HL-60 (cell line): Measurements from ENCODE around the gene OSBP2.

Experiments
- DNase-seq, 2 experiments: peaks; one replicate each; pipeline ENCODE4 v3.0.0-alpha.2; 2010 to 2020; ENCODE audit warnings: low read depth in 1 of 2, low spot score in 1 of 2
- H3K27ac ChIP-seq: fragments of 250-450 bp; sonication (Bioruptor Pico); replicated peaks from 2 replicates; pipeline ENCODE4 v1.5.1; 2020; ENCODE audit warnings: mild to moderate bottlenecking, moderate library complexity
- H3K27me3 ChIP-seq: fragments of 250-450 bp; sonication (Bioruptor Pico); 2 replicates; pipeline ENCODE4 v1.5.1; 2021; ENCODE audit warnings: mild to moderate bottlenecking, moderate library complexity; ENCODE audit not compliant: insufficient read depth, poor library complexity, severe bottlenecking
- H3K4me3 ChIP-seq: replicated peaks from 2 replicates; pipeline ENCODE4 v1.5.1; 2011; ENCODE audit warnings: mild to moderate bottlenecking, control low read depth, low read length; ENCODE audit not compliant: insufficient read depth
- CTCF ChIP-seq: IDR thresholded peaks from one replicate; pipeline ENCODE4 v1.5.1; 2011; ENCODE audit warnings: low read length, control low read depth, inconsistent platforms; ENCODE audit not compliant: insufficient read depth
- GABPA ChIP-seq: IDR thresholded peaks from 2 replicates; pipeline ENCODE4 v1.6.1; 2012; ENCODE audit warnings: low read depth
- POLR2AphosphoS5 ChIP-seq: IDR thresholded peaks from 2 replicates; pipeline ENCODE4 v1.6.1; 2012; ENCODE audit warnings: low read depth
- REST ChIP-seq: IDR thresholded peaks from 2 replicates; pipeline ENCODE4 v1.6.1; 2012; ENCODE audit warnings: low read depth; ENCODE audit not compliant: insufficient replicate concordance
- SPI1 ChIP-seq: IDR thresholded peaks from 2 replicates; pipeline ENCODE4 v1.6.1; 2012; ENCODE audit warnings: low read depth, mild to moderate bottlenecking, borderline replicate concordance

The OSBP2 gene

DNA sequence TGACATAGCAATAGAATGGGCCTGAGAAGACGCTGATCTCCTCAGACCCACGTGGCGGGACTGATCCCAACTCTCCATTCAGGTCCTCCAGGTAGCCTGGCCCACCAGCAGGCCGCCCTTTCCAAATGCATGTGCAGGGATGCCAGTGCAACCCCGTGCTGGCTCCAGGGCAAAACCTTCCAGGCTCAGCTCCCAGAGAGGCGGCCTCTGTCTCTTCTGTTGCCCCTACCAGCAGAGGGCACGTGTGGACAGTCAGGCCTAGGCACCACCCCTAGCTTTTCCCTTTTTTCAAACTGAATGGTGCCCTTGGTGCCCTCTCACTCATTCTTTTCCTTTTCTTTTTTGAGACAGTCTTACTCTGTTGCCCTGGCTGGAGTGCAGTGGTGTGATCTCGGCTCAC, 121.7 kb downstream of the OSBP2 start:
- peak in 1 of 2 experiments; percentile 7 for DNase-seq
- peaks cover 10% of the 10 kb centered on the region for H3K27me3 ChIP-seq
- TF ChIP-seq CTCF = peak; percentile 0
- TF ChIP-seq SPI1 = no peak
- no peak overlapping the region for H3K27ac ChIP-seq
- H3K4me3 ChIP-seq = no peak overlapping the region

GRCh38 chr22:30821381-30821780, 126.7 kb downstream of the OSBP2 start:
- Histone ChIP-seq H3K27ac (no peak overlapping the region), H3K4me3 (no peak overlapping the region), H3K27me3 (peaks cover 40% of the 10 kb centered on the region)
- TF ChIP-seq REST = no peak
- TF ChIP-seq SPI1 = no peak
- no peak for TF ChIP-seq GABPA
- no peak for TF ChIP-seq CTCF
- TF ChIP-seq POLR2AphosphoS5 = no peak
- no peak for DNase-seq

DNA sequence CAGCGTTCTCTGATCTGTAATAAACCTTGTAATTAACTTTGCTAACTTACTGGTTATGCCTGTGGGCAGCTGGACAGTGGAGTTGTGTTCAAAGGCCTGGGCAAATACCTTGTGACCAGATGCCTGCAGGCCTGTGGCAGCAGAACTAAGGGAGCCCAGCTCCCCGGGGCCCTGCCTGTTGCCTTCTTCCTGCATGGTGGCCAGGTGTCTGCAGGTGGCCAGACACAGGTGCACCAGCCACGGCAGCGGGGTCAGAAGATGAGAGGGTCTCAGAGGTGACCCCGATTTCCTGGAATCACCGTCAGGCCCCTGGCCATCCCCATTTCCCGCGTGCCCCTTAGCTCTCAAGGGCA, 127.2 kb downstream of the OSBP2 start:
- DNase-seq = no peak
- no peak overlapping the region for H3K4me3 ChIP-seq
- no peak overlapping the region for H3K27ac ChIP-seq
- H3K27me3 ChIP-seq = peaks cover 40% of the 10 kb centered on the region
- TF ChIP-seq CTCF = no peak
- no peak for TF ChIP-seq REST
- no peak for TF ChIP-seq POLR2AphosphoS5
- TF ChIP-seq GABPA = no peak
- TF ChIP-seq SPI1 = no peak

DNA sequence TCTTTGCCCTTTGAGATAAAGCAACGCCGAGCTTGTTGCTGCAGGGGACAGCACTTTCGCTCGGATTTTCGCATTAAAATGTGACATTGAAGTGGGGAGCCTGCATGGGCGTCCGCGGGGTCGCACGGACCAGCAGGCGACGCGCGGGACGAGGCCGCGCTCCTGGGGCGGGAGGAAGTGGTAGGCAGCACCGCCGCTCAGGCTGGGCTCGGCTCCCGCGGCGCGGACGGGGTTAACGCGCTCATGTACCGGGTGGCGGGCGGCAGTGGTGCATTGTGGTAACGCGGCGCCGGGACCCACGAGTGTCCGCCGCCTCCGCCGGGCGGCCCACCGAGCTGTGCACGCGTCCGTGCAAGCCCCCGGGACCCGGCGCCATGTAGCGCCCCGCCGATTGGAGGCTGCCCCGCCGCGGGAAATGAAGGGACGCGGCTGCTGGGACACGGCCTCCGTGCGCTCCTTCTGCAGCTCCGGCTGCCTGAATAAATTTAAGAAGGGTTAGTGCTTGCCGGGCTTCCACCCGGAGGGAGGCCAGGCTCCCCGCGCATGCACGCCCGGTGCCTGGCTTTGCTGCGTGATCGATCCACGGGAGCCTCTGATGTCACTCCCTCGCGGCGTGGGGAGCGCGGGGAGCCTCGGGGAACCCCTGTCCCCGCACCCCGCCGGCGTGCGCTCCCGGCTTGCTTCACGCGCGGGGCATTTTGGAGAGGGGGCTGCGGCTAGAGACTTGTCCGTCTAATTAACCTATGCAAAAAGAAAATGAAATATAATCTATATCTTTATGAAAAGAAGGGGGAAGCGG, 127.7 kb downstream of the OSBP2 start:
- no peak overlapping the region for H3K4me3 ChIP-seq
- TF ChIP-seq GABPA (no peak), SPI1 (no peak), REST (no peak), CTCF (no peak)
- H3K27me3 ChIP-seq = peaks cover 40% of the 10 kb centered on the region
- no peak overlapping the region for H3K27ac ChIP-seq
- no peak for DNase-seq
